ENCODE measurements around the gene PPP1R2B. TPM values are rescaled to one million over a fixed set of nuclear protein-coding genes. Genes with fewer than 3 reads are reported as not detected.

The PPP1R2B gene
- total and polyA plus RNA-seq, 2 of the 4 experiments (the other 2 are of a cell fraction) = not detected

DNA sequence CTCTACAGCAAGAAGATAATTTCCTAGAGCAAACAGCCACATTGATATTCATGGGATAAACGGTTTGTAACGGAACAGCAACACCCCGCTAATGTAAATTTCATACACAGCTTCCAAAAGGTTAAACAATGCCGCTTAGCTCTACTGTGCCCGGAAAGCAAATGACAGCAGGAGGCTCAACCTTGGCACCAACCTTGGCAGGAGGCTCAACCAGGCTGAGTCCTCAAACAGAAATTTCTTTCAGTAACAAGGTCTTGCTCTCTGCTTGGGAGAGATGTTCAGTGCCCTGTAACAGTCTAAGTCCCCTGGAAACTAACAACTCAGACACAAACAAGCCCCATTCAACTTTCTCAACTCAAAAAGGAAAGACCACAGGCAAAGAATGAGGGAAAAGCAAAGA lies 11.1 kb upstream of the PPP1R2B start:
- TF ChIP-seq SMC3 (IDR thresholded peaks at IDR 0.05; ENCODE audit: low read depth, low read length) = no peak
- TF ChIP-seq CEBPB (IDR thresholded peaks at IDR 0.05; ENCODE audit: low read depth, low read length) = no peak
- no peak for TF ChIP-seq MXI1 (IDR thresholded peaks at IDR 0.05; ENCODE audit: borderline replicate concordance, low read depth, low read length)
- TF ChIP-seq RAD21 (IDR thresholded peaks at IDR 0.05; ENCODE audit: low read length) = no peak
- TF ChIP-seq, protein P1, sequence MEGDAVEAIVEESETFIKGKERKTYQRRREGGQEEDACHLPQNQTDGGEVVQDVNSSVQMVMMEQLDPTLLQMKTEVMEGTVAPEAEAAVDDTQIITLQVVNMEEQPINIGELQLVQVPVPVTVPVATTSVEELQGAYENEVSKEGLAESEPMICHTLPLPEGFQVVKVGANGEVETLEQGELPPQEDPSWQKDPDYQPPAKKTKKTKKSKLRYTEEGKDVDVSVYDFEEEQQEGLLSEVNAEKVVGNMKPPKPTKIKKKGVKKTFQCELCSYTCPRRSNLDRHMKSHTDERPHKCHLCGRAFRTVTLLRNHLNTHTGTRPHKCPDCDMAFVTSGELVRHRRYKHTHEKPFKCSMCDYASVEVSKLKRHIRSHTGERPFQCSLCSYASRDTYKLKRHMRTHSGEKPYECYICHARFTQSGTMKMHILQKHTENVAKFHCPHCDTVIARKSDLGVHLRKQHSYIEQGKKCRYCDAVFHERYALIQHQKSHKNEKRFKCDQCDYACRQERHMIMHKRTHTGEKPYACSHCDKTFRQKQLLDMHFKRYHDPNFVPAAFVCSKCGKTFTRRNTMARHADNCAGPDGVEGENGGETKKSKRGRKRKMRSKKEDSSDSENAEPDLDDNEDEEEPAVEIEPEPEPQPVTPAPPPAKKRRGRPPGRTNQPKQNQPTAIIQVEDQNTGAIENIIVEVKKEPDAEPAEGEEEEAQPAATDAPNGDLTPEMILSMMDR (conservative IDR thresholded peaks at IDR 0.05; ENCODE audit: low read depth, low read length) = no peak
- no peak for TF ChIP-seq POLR2A (IDR thresholded peaks at IDR 0.05; ENCODE audit: low read depth, low read length)
- no peak for TF ChIP-seq RCOR1 (IDR thresholded peaks at IDR 0.05; ENCODE audit: insufficient replicate concordance, low read length)
- TF ChIP-seq BHLHE40 (IDR thresholded peaks at IDR 0.05; ENCODE audit: low read depth, low read length) = no peak
- TF ChIP-seq, protein P2, sequence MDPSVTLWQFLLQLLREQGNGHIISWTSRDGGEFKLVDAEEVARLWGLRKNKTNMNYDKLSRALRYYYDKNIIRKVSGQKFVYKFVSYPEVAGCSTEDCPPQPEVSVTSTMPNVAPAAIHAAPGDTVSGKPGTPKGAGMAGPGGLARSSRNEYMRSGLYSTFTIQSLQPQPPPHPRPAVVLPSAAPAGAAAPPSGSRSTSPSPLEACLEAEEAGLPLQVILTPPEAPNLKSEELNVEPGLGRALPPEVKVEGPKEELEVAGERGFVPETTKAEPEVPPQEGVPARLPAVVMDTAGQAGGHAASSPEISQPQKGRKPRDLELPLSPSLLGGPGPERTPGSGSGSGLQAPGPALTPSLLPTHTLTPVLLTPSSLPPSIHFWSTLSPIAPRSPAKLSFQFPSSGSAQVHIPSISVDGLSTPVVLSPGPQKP (IDR thresholded peaks at IDR 0.05; ENCODE audit: borderline replicate concordance, low read depth, low read length) = no peak
- no peak for TF ChIP-seq MAZ (IDR thresholded peaks at IDR 0.05; ENCODE audit: borderline replicate concordance, low read depth, low read length)
- TF ChIP-seq MAFK (IDR thresholded peaks at IDR 0.05; ENCODE audit: low read depth, low read length) = no peak
- TF ChIP-seq CHD1 (IDR thresholded peaks at IDR 0.05; ENCODE audit: low read depth, low read length) = no peak
- H4K20me1 ChIP-seq (ENCODE audit: insufficient read depth, low read length) = no peaks in the 10 kb centered on the region
- H3K18ac ChIP-seq (ENCODE audit: low read depth, low read length) = no peak overlapping the region
- WGBS, 2 experiments (ENCODE audit: extremely low coverage in 2 of 2, insufficient read length in 1 of 2) = no CpG with 5 or more reads among the region's 5 CpGs
- H2BK20ac ChIP-seq (ENCODE audit: low read depth, low read length) = no peak overlapping the region
- in situ Hi-C loops (cut with MboI; ENCODE audit: low sequenced_read_pairs) = no loop called here
- dilution Hi-C loops (cut with HindIII; ENCODE audit: low sequenced_read_pairs, unreplicated experiment) = no loop called here
- H3K4me3 ChIP-seq (ENCODE audit: insufficient read depth, low read depth, low read length) = no peak overlapping the region
- BruUV-seq (replicated peaks) = no TSS peak
- no peak overlapping the region for H3K4ac ChIP-seq (ENCODE audit: low read depth, low read length)
- ChIA-PET CTCF (interaction anchor here (1.4 kb wide), 1 partner anchor 9 kb away, joined by 6 read pairs; no protein-coding TSS in a partner anchor), POLR2A (ENCODE audit: unreplicated experiment) (no interaction called here)
- no peak overlapping the region for H2BK120ac ChIP-seq (ENCODE audit: low read depth, low read length)
- no peak overlapping the region for H2BK15ac ChIP-seq (ENCODE audit: low read depth, low read length)
- no peak overlapping the region for H4K8ac ChIP-seq (ENCODE audit: low read depth in 2 of 2, low read length in 2 of 2)
- H3K14ac ChIP-seq (replicated peaks; ENCODE audit: low read depth, low read length) = no peak overlapping the region
- no peak overlapping the region for H3K9ac ChIP-seq (ENCODE audit: low read depth, low read length)
- no peak overlapping the region for H2AK5ac ChIP-seq (ENCODE audit: low read depth, low read length)
- no peaks in the 10 kb centered on the region for H3K79me1 ChIP-seq (ENCODE audit: low read depth in 1 of 2, low read length in 2 of 2)
- no peak for ATAC-seq (ENCODE audit: low read depth)
- H4K5ac ChIP-seq (ENCODE audit: low read depth, low read length) = no peak overlapping the region
- H2BK5ac ChIP-seq (ENCODE audit: low read depth, low read length, poor library complexity, severe bottlenecking) = no peak overlapping the region
- no peak overlapping the region for H3K27ac ChIP-seq (ENCODE audit: insufficient read depth, low read length)
- no peaks in the 10 kb centered on the region for H3K27me3 ChIP-seq (ENCODE audit: control insufficient read depth, insufficient read depth, low read length)
- H3K4me1 ChIP-seq (ENCODE audit: control insufficient read depth, insufficient read depth, low read length) = no peaks in the 10 kb centered on the region
- no peaks in the 10 kb centered on the region for H3K9me1 ChIP-seq (ENCODE audit: insufficient read depth, low read length)
- no peaks in the 10 kb centered on the region for H3K36me3 ChIP-seq (ENCODE audit: control insufficient read depth, insufficient read depth, low read length)
- H3K23ac ChIP-seq (ENCODE audit: low read depth, low read length) = no peak overlapping the region
- no peak overlapping the region for H4K91ac ChIP-seq (ENCODE audit: insufficient read depth, low read depth, low read length)
- no peak for DNase-seq
- intact Hi-C loops (cut with micrococcal nuclease) = no loop called here
- no peaks in the 10 kb centered on the region for H3K9me3 ChIP-seq (ENCODE audit: control insufficient read depth, insufficient read depth, low read length)
- no peak overlapping the region for H3K56ac ChIP-seq (ENCODE audit: extremely low read depth, insufficient read depth, low read length)
- no peak overlapping the region for H3K4me2 ChIP-seq (ENCODE audit: low read depth, low read length)
- no peak overlapping the region for H2AK9ac ChIP-seq (replicated peaks; ENCODE audit: low read depth, low read length, poor library complexity)
- no peak overlapping the region for H2AFZ ChIP-seq (replicated peaks; ENCODE audit: low read length, poor library complexity)

Data from IMR-90 (cell line).